GM23248 (cell line): ENCODE measurements around the gene STXBP4.

Experiments used
- EZH2 ChIP-seq: fragments of 200-600 bp; sonication (generic); IDR thresholded peaks from 2 replicates; pipeline ENCODE4 v1.6.1; 2018; ENCODE audit warnings: antibody characterized with exemption, mild to moderate bottlenecking; ENCODE audit not compliant: insufficient read depth, poor library complexity, severe bottlenecking
- EZH2phosphoT487 ChIP-seq: fragments of 200-600 bp; sonication (generic); IDR thresholded peaks from 2 replicates; pipeline ENCODE4 v1.6.1; 2018; ENCODE audit warnings: antibody characterized with exemption, moderate library complexity, mild to moderate bottlenecking, low read depth; ENCODE audit not compliant: insufficient read depth

DNA sequence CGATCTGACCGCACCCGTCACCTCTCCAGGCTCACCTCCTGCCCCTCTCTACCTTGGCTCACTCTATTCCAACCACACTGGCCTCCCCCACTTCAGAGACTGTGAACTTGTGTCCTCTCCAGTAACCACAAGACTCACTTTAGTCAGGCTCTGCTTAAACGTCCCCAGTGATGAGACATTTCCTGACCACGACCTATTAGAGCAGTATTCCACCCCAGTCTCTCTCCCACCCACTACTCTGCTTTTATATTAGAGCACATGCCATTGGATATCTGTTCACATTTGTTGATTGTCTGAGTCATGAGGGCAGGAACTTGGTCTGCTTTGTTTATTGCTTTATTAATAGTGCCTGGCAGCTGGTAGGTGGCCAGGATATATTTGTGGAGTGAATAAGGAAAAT, 20.2 kb upstream of the STXBP4 start:
- TF ChIP-seq EZH2: no peak
- TF ChIP-seq EZH2phosphoT487: peak; percentile 65; the same call in 1 of the 2 replicates
